Stomach (tissue), 9 donors: ENCODE results near the gene ATP2B2. TPM values are rescaled to one million over a fixed set of nuclear protein-coding genes. Genes with fewer than 3 reads are reported as not detected.

Experiments
- DNase-seq, 2 donors: peaks; one replicate each; pipeline versions ENCODE4 v3.0.0 to v3.0.0-alpha.2; 2013 to 2019
- H3K27ac ChIP-seq, 5 donors: fragments of 200-600 bp in 4 of 5; sonication (generic) in 4 of 5; one replicate each; pipeline ENCODE4 v1.5.1; 2013 to 2019; ENCODE audit warnings: mild to moderate bottlenecking in 1 of 5, moderate library complexity in 1 of 5
- H3K27me3 ChIP-seq, 3 donors: fragments of 200-600 bp; sonication (generic); one replicate each; pipeline ENCODE4 v1.5.1; 2017 to 2019; ENCODE audit warnings: mixed run types in 1 of 3
- H3K36me3 ChIP-seq, 4 donors: fragments of 200-600 bp; sonication (generic); 1 replicate in 3 of 4; 2 replicates in 1 of 4; pipeline ENCODE4 v1.5.1; 2016 to 2019
- H3K4me1 ChIP-seq, 4 donors: fragments of 200-600 bp; sonication (generic); one replicate each; pipeline ENCODE4 v1.5.1; 2016 to 2019
- H3K4me3 ChIP-seq, 4 donors: fragments of 200-600 bp; sonication (generic) in 3 of 4; one replicate each; pipeline ENCODE4 v1.5.1; 2016 to 2019; ENCODE audit warnings: mild to moderate bottlenecking in 1 of 4
- H3K9me3 ChIP-seq, 4 donors: fragments of 200-600 bp; sonication (generic); one replicate each; pipeline ENCODE4 v1.5.1; 2016 to 2019
- EP300 ChIP-seq: sonication (generic); formaldehyde crosslinking; IDR thresholded peaks from one replicate; pipeline ENCODE4 v1.6.1; 2017; ENCODE audit warnings: antibody characterized with exemption
- POLR2A ChIP-seq, 4 donors: fragments of 450-650 bp; IDR thresholded peaks; one replicate each; pipeline ENCODE4 v1.6.1; 2016; ENCODE audit warnings: antibody characterized with exemption in 4 of 4, control low read depth in 2 of 4, mild to moderate bottlenecking in 1 of 4, moderate library complexity in 1 of 4
- POLR2AphosphoS5 ChIP-seq, 3 donors: sonication (generic); formaldehyde crosslinking; IDR thresholded peaks; one replicate each; pipeline ENCODE4 v1.6.1; 2016; ENCODE audit warnings: antibody characterized with exemption in 3 of 3
- WGBS, 5 donors: extraction: QIAGEN DNeasy Blood & Tissue Kit in 3 of 5; methylation state at CpG; one replicate each; pipeline versions ENCODE4 v1.1.5 to v1.1.7; 2013 to 2018; 5-methylcytosine and 5-hydroxymethylcytosine counted together
- intact Hi-C: fragments of 100-400 bp; cut with DNase I; formaldehyde crosslinking; loops from one replicate; pipeline ENCODE4 v1.15.1; 2023; ENCODE audit warnings: low total_unique reads
- polyA plus RNA-seq, 3 donors: library from polyadenylated mRNA; stranded (reverse); fragments of 200-250 nt; gene quantifications; one replicate each; pipeline ENCODE4 v1.2.3, GENCODE V29; 2013
- total RNA-seq, 5 donors: library from RNA; depleted of rRNA; stranded (reverse); fragments of >200 nt; gene quantifications; one replicate each; pipeline versions ENCODE4 v1.1.0 to v1.2.3, GENCODE V29; 2014 to 2016
- TF ChIP-seq, protein P1 (sequence below), 7 experiments: fragments of 450-650 bp in 4 of 7; fragments of 200-600 bp in 3 of 7; sonication (generic) in 3 of 7; IDR thresholded peaks; one replicate each; pipeline ENCODE4 v1.5.1; 2016 to 2019; ENCODE audit warnings: antibody characterized with exemption in 7 of 7, control low read depth in 2 of 7, mild to moderate bottlenecking in 1 of 7
- donor health status: healthy with polysubstance abuse.
- donor health status: Bipolar disorder and iron deficiency.
- donor health status: healthy.

Gene ATP2B2
- total and polyA plus RNA-seq, 8 donors = 0.03 to 0.37 TPM; not detected in 6

GRCh38 chr3:10311710-10312109, 193.7 kb downstream of the ATP2B2 start:
- intact Hi-C loops = no loop called here
- TF ChIP-seq POLR2AphosphoS5 (IDR thresholded peaks at IDR 0.05) = no peak
- Histone ChIP-seq H3K9me3 (no peaks in the 10 kb centered on the region), H3K27ac (no peak overlapping the region), H3K36me3 (peaks cover 67 to 100% (median 98%) of the 10 kb centered on the region in 4 donors), H3K4me1 (peaks cover 0 to 20% (median 3%) of the 10 kb centered on the region in 4 donors), H3K27me3 (no peaks in the 10 kb centered on the region), H3K4me3 (no peak overlapping the region)
- WGBS, 5 donors = 89 to 93% (median 91%) methylated on average over 6 to 13 of the region's 13 CpGs
- DNase-seq = no peak

GRCh38 chr3:10310578-10310977, 194.8 kb downstream of the ATP2B2 start:
- H3K27me3 ChIP-seq = no peaks in the 10 kb centered on the region
- H3K4me1 ChIP-seq = peaks cover 0 to 9% (median 0%) of the 10 kb centered on the region in 4 donors
- H3K9me3 ChIP-seq = no peaks in the 10 kb centered on the region
- 87 to 92% (median 92%) methylated on average over 2 of the region's 2 CpGs for WGBS, 5 donors
- peaks cover 75 to 100% (median 98%) of the 10 kb centered on the region in 4 donors for H3K36me3 ChIP-seq
- DNase-seq = no peak
- intact Hi-C loops = no loop called here
- TF ChIP-seq EP300 = no peak
- TF ChIP-seq, protein P1, sequence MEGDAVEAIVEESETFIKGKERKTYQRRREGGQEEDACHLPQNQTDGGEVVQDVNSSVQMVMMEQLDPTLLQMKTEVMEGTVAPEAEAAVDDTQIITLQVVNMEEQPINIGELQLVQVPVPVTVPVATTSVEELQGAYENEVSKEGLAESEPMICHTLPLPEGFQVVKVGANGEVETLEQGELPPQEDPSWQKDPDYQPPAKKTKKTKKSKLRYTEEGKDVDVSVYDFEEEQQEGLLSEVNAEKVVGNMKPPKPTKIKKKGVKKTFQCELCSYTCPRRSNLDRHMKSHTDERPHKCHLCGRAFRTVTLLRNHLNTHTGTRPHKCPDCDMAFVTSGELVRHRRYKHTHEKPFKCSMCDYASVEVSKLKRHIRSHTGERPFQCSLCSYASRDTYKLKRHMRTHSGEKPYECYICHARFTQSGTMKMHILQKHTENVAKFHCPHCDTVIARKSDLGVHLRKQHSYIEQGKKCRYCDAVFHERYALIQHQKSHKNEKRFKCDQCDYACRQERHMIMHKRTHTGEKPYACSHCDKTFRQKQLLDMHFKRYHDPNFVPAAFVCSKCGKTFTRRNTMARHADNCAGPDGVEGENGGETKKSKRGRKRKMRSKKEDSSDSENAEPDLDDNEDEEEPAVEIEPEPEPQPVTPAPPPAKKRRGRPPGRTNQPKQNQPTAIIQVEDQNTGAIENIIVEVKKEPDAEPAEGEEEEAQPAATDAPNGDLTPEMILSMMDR (IDR thresholded peaks at IDR 0.05) = no peak
- TF ChIP-seq POLR2AphosphoS5 (IDR thresholded peaks at IDR 0.05) = no peak
- TF ChIP-seq POLR2A (IDR thresholded peaks at IDR 0.05) = no peak
- no peak overlapping the region for H3K4me3 ChIP-seq
- H3K27ac ChIP-seq = no peak overlapping the region

- 57 to 72% (median 68%) methylated on average over 4 of the region's 4 CpGs for WGBS, 5 donors
- H3K9me3 ChIP-seq = no peaks in the 10 kb centered on the region
- peaks cover 75 to 100% (median 98%) of the 10 kb centered on the region in 4 donors for H3K36me3 ChIP-seq
- peaks cover 0 to 9% (median 0%) of the 10 kb centered on the region in 4 donors for H3K4me1 ChIP-seq
- intact Hi-C loops = no loop called here
- no peak for DNase-seq
- no peak overlapping the region for H3K4me3 ChIP-seq
- no peak for TF ChIP-seq EP300
- no peak for TF ChIP-seq POLR2AphosphoS5 (IDR thresholded peaks at IDR 0.05)
- TF ChIP-seq, protein P1 (IDR thresholded peaks at IDR 0.05) = no peak
- no peak for TF ChIP-seq POLR2A (IDR thresholded peaks at IDR 0.05)
- H3K27me3 ChIP-seq = no peaks in the 10 kb centered on the region
- H3K27ac ChIP-seq = no peak overlapping the region
These were observed 195.7 kb downstream of the ATP2B2 start for GRCh38 chr3:10309736-10310135.

DNA sequence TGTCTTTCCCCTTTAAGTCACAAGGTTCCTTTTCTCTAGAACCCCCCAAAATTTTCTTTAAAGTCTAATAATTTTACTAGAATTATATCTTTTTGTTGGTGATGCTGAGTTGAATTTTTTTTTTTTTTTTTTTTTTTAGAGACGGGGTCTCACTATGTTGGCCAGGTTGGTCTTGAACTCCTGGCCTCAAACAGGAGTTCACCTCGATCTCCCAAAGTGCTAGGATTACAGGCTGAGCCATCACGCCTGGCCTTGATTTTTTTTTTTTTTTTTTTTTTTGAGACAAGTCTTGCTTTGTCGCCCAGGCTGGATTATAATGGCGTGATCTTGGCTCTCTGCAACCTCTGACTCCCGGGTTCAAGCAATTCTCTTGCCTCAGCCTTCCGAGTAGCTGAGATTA, 196.7 kb downstream of the ATP2B2 start:
- H3K36me3 ChIP-seq = peaks cover 75 to 100% (median 98%) of the 10 kb centered on the region in 4 donors

GRCh38 chr3:10306156-10306555, 199.2 kb downstream of the ATP2B2 start:
- WGBS, 5 donors = 84 to 98% (median 94%) methylated on average over 3 of the region's 3 CpGs
- H3K36me3 ChIP-seq = peaks cover 74 to 100% (median 98%) of the 10 kb centered on the region in 4 donors

More for the DNA sequence above, 196.7 kb downstream of the ATP2B2 start:
- TF ChIP-seq POLR2AphosphoS5 (IDR thresholded peaks at IDR 0.05) (no peak), POLR2A (IDR thresholded peaks at IDR 0.05) (no peak), EP300 (no peak)
- TF ChIP-seq, protein P1 (IDR thresholded peaks at IDR 0.05) = no peak
- intact Hi-C loops = no loop called here
- Histone ChIP-seq H3K4me3 (no peak overlapping the region), H3K27me3 (no peaks in the 10 kb centered on the region), H3K4me1 (no peaks in the 10 kb centered on the region), H3K27ac (no peak overlapping the region), H3K9me3 (no peaks in the 10 kb centered on the region)
- DNase-seq = no peak
- WGBS, 5 donors = 82 to 99% (median 95%) methylated on average over 7 of the region's 7 CpGs

More at GRCh38 chr3:10306156-10306555, 199.2 kb downstream of the ATP2B2 start:
- TF ChIP-seq POLR2AphosphoS5 (IDR thresholded peaks at IDR 0.05) (no peak), POLR2A (IDR thresholded peaks at IDR 0.05) (no peak), EP300 (no peak)
- TF ChIP-seq, protein P1 (IDR thresholded peaks at IDR 0.05) = no peak
- H3K4me1 ChIP-seq = no peaks in the 10 kb centered on the region
- no peaks in the 10 kb centered on the region for H3K9me3 ChIP-seq
- no peak overlapping the region for H3K27ac ChIP-seq
- no peak overlapping the region for H3K4me3 ChIP-seq
- intact Hi-C loops = no loop called here
- no peak for DNase-seq
- H3K27me3 ChIP-seq = no peaks in the 10 kb centered on the region
